Spleen (tissue), 11 donors: Measurements from ENCODE around the gene ATOH8. TPM values are rescaled to one million over a fixed set of nuclear protein-coding genes. Genes with fewer than 3 reads are reported as not detected.

Source experiments
- DNase-seq: peaks from one replicate; pipeline ENCODE4 v3.0.0-alpha.2; 2020
- H3K27ac ChIP-seq, 8 donors: fragments of 200-600 bp; sonication (generic) in 7 of 8; 1 replicate in 4 of 8; 2 replicates in 4 of 8; pipeline versions ENCODE4 v1.5.0 to v1.8.0; 2016 to 2021; ENCODE audit warnings: inconsistent platforms in 4 of 8, mild to moderate bottlenecking in 4 of 8, moderate library complexity in 1 of 8
- H3K27me3 ChIP-seq, 7 donors: fragments of 200-600 bp; sonication (generic) in 6 of 7; replicated peaks in 1 of 7; 1 replicate in 4 of 7; 2 replicates in 3 of 7; pipeline versions ENCODE4 v1.5.0 to v1.8.0; 2016 to 2021; ENCODE audit warnings: inconsistent platforms in 3 of 7, mild to moderate bottlenecking in 1 of 7
- H3K36me3 ChIP-seq, 6 donors: fragments of 200-600 bp; sonication (generic) in 5 of 6; 1 replicate in 4 of 6; 2 replicates in 2 of 6; pipeline versions ENCODE4 v1.5.0 to v1.8.0; 2016 to 2021; ENCODE audit warnings: inconsistent platforms in 2 of 6
- H3K4me1 ChIP-seq, 6 donors: fragments of 200-600 bp; sonication (generic) in 5 of 6; 1 replicate in 3 of 6; 2 replicates in 3 of 6; pipeline versions ENCODE4 v1.5.0 to v1.8.0; 2016 to 2021; ENCODE audit warnings: inconsistent platforms in 3 of 6
- H3K4me3 ChIP-seq, 8 donors: fragments of 200-600 bp; sonication (generic) in 7 of 8; 1 replicate in 4 of 8; 2 replicates in 4 of 8; pipeline versions ENCODE4 v1.5.0 to v1.8.0; 2016 to 2021; ENCODE audit warnings: inconsistent platforms in 4 of 8, mild to moderate bottlenecking in 4 of 8, moderate library complexity in 2 of 8
- H3K9me3 ChIP-seq, 8 donors: fragments of 200-600 bp; sonication (generic) in 7 of 8; 1 replicate in 4 of 8; 2 replicates in 4 of 8; pipeline versions ENCODE4 v1.5.0 to v1.8.0; 2016 to 2021; ENCODE audit warnings: inconsistent platforms in 4 of 8
- POLR2A ChIP-seq, 3 donors: fragments of 450-650 bp; IDR thresholded peaks; one replicate each; pipeline ENCODE4 v1.5.1; 2017; ENCODE audit warnings: antibody characterized with exemption in 3 of 3, mild to moderate bottlenecking in 1 of 3
- POLR2AphosphoS5 ChIP-seq, 3 donors: sonication (generic); formaldehyde crosslinking; IDR thresholded peaks; one replicate each; pipeline ENCODE4 v1.5.1; 2017; ENCODE audit warnings: antibody characterized with exemption in 3 of 3
- WGBS, 5 donors: extraction: QIAGEN DNeasy Blood & Tissue Kit in 3 of 5; methylation state at CpG; one replicate each; pipeline versions ENCODE4 v1.1.5 to v1.1.7; 2013 to 2018; 5-methylcytosine and 5-hydroxymethylcytosine counted together
- intact Hi-C: fragments of 100-400 bp; cut with DNase I; formaldehyde crosslinking; loops from one replicate; pipeline ENCODE4 v1.15.0; 2023; ENCODE audit warnings: low total_unique reads
- polyA plus RNA-seq, 3 donors: library from polyadenylated mRNA; stranded (reverse); fragments of 200-250 nt; gene quantifications; one replicate each; pipeline ENCODE4 v1.2.1, GENCODE V29; 2013
- total RNA-seq, 7 donors: library from RNA; depleted of rRNA in 3 of 7; stranded (reverse); fragments of >200 nt in 3 of 7; fragmentation: NEBNext Ultra II Directional in 4 of 7; extraction: Animal tissue kit (Norgen Biotek cat#: 25700) in 4 of 7; gene quantifications; one replicate each; pipeline versions ENCODE4 v1.1.0 to v1.2.1, GENCODE V29; 2016 to 2021
- TF ChIP-seq, protein P1 (sequence below), 11 experiments: fragments of 200-600 bp in 7 of 11; fragments of 450-650 bp in 4 of 11; sonication (generic) in 4 of 11; IDR thresholded peaks in 8 of 11; conservative IDR thresholded peaks in 3 of 11; 1 replicate in 7 of 11; 2 replicates in 4 of 11; pipeline versions ENCODE4 v1.4.0 to v1.8.0; 2016 to 2021; ENCODE audit warnings: antibody characterized with exemption in 11 of 11, inconsistent platforms in 4 of 11, mild to moderate bottlenecking in 1 of 11
- donor health status: healthy with polysubstance abuse.
- donor health status: DM: no; HTN: no; CAD: no; lungs with moderate emphysema.
- donor health status: DM: no; HTN: no; CAD: no.
- donor health status: Bipolar disorder and iron deficiency.
- donor health status: healthy.
- donor health status: DM: no; HTN: no; CAD: no.
- donor health status: DM: yes; HTN: yes; CAD: no.

Gene ATOH8
- total and polyA plus RNA-seq, 10 donors, result 6.4 to 53.0 (median 17.4) TPM

DNA sequence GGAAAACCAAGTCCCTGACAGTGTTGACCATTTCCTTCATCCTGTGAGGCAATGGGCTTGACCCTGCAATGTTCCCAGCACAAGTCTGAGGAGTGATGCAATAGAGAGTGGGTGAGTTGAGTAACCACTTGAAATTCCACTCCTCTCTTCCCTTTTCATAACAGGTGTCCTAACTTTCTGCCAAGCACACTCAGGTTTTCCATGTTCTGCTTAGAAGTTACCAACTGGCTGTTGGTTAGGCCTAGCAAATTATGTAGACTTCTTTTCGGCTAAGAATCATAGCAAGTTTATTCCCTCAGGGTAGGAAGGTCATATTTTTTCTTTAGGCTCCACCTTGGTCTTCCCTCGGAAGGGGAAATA, 48.1 kb upstream of the ATOH8 start:
- no peak for DNase-seq
- intact Hi-C loops, result loop anchor here (5.0 kb wide), 1 partner anchor 68 kb away; no protein-coding TSS in a partner anchor
- no peak for TF ChIP-seq POLR2A (IDR thresholded peaks at IDR 0.05)
- TF ChIP-seq POLR2AphosphoS5 (IDR thresholded peaks at IDR 0.05), result peak in 1 of 3 donors; percentile 89
- TF ChIP-seq, protein P1, sequence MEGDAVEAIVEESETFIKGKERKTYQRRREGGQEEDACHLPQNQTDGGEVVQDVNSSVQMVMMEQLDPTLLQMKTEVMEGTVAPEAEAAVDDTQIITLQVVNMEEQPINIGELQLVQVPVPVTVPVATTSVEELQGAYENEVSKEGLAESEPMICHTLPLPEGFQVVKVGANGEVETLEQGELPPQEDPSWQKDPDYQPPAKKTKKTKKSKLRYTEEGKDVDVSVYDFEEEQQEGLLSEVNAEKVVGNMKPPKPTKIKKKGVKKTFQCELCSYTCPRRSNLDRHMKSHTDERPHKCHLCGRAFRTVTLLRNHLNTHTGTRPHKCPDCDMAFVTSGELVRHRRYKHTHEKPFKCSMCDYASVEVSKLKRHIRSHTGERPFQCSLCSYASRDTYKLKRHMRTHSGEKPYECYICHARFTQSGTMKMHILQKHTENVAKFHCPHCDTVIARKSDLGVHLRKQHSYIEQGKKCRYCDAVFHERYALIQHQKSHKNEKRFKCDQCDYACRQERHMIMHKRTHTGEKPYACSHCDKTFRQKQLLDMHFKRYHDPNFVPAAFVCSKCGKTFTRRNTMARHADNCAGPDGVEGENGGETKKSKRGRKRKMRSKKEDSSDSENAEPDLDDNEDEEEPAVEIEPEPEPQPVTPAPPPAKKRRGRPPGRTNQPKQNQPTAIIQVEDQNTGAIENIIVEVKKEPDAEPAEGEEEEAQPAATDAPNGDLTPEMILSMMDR (IDR thresholded peaks at IDR 0.05 in 8 of 11, conservative IDR thresholded peaks at IDR 0.05 in 3 of 11), result no peak
- 60 to 83% (median 80%) methylated on average over 2 of the region's 2 CpGs for WGBS, 5 donors
- Histone ChIP-seq H3K36me3 (no peaks in the 10 kb centered on the region), H3K4me3 (peak overlapping the region in 1 of 8 donors; percentile 4), H3K9me3 (no peaks in the 10 kb centered on the region), H3K27ac (peak overlapping the region in 7 of 8 donors; percentile 59 to 91 (median 71)), H3K27me3 (peaks cover 0 to 14% (median 0%) of the 10 kb centered on the region in 7 donors), H3K4me1 (peaks cover 12 to 84% (median 63%) of the 10 kb centered on the region in 6 donors)

DNA sequence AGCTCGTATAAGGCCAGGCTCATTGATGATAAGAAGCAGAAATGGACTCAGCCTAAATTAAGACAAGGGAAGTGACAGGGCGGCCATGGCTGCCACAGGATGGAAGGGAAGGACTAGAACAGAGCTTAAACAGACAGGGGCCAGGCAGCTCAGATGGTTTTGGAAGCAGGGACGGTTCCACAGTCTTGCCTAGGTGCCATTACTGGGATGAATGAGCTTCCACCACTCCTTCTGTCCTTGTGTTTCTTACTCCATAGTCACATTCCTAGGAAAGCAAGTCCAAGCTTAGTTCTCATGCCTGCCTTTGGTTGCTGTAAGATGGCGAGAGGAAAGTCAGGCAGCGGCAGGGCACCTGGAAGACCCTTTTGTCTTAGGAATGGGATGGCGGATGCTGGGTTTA, 47.7 kb upstream of the ATOH8 start:
- Histone ChIP-seq H3K36me3 (no peaks in the 10 kb centered on the region), H3K27ac (peak overlapping the region in 7 of 8 donors; percentile 59 to 91 (median 71)), H3K27me3 (peaks cover 0 to 17% (median 0%) of the 10 kb centered on the region in 7 donors), H3K4me1 (peaks cover 12 to 88% (median 67%) of the 10 kb centered on the region in 6 donors), H3K9me3 (no peaks in the 10 kb centered on the region), H3K4me3 (peak overlapping the region in 1 of 8 donors; percentile 4)
- 65 to 81% (median 71%) methylated on average over 6 of the region's 6 CpGs for WGBS, 5 donors
- intact Hi-C loops, result loop anchor here (5.0 kb wide), 1 partner anchor 69 kb away; no protein-coding TSS in a partner anchor
- no peak for DNase-seq
- TF ChIP-seq, protein P1 (IDR thresholded peaks at IDR 0.05 in 8 of 11, conservative IDR thresholded peaks at IDR 0.05 in 3 of 11), result no peak
- TF ChIP-seq POLR2AphosphoS5 (IDR thresholded peaks at IDR 0.05) (no peak), POLR2A (IDR thresholded peaks at IDR 0.05) (no peak)

DNA sequence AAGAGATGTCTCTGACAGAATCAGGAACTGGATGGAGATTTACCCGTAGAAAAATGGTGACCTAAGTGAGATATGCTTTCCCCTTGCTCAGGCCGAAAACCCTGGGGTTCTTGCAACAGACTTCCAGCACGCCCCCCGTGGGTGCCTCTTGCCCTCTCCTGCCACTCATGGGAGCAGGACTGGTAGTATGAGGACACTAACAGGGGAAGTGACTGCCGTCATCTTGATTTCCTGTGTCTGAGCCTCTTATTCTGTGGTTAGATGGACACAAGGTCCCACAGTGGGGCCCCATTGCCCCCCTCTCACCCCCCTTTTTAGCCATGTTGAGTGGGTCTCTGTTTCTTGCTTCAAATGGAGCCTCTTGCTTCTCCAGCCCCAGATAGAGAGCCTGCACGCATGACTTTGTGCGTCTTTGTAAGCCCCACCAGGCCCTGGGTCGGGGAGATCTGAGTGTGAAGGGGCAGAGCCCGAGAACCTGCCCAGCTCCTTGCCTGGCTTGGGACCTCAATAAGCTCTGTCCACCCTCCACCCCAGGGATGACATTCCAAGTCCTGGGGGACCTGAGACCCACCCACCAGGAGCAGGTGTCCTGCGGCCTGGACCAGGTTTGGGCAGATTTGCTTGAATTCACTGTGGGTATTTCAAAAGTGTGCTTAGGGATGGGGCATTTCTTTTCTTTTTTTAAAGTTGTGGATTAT, 47.0 kb upstream of the ATOH8 start:
- Histone ChIP-seq H3K27me3 (peaks cover 0 to 23% (median 0%) of the 10 kb centered on the region in 7 donors), H3K4me1 (peaks cover 12 to 95% (median 73%) of the 10 kb centered on the region in 6 donors), H3K9me3 (no peaks in the 10 kb centered on the region), H3K27ac (peak overlapping the region in 7 of 8 donors; percentile 59 to 91 (median 71)), H3K36me3 (no peaks in the 10 kb centered on the region), H3K4me3 (peak overlapping the region in 1 of 8 donors; percentile 4)
- 45 to 74% (median 68%) methylated on average over 10 of the region's 10 CpGs for WGBS, 5 donors
- TF ChIP-seq POLR2A (IDR thresholded peaks at IDR 0.05) (no peak), POLR2AphosphoS5 (IDR thresholded peaks at IDR 0.05) (peak in 2 of 3 donors; percentile 26 to 51)
- intact Hi-C loops, result loop anchor here (5.0 kb wide), 1 partner anchor 69 kb away; no protein-coding TSS in a partner anchor
- no peak for DNase-seq

DNA sequence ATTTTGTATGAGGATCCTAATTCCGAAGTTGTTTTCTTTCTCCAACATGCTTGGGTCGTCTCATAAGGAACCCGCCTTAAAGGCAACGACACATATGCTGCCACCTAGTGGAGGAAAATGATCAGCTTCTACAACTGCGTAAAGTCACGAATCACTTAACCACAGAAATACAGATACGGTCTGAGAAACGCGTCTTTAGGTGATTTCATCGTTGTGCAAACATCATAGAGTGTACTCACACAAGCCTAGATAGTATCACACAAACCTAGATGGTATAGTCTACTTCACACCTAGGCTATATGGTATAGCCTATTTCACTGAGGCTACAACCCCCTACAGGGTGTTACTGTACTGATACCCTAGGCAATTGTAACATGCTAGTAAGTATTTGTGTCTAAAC, 46.5 kb upstream of the ATOH8 start:
- intact Hi-C loops, result loop anchor here (5.0 kb wide), 1 partner anchor 70 kb away; no protein-coding TSS in a partner anchor
- no peak for DNase-seq
- Histone ChIP-seq H3K9me3 (no peaks in the 10 kb centered on the region), H3K27ac (peak overlapping the region in 7 of 8 donors; percentile 59 to 91 (median 71)), H3K27me3 (peaks cover 0 to 24% (median 0%) of the 10 kb centered on the region in 7 donors), H3K4me3 (peak overlapping the region in 1 of 8 donors; percentile 4), H3K4me1 (peaks cover 12 to 98% (median 76%) of the 10 kb centered on the region in 6 donors), H3K36me3 (no peaks in the 10 kb centered on the region)
- WGBS, 5 donors, result 1 to 2% (median 2%) methylated on average over 10 of the region's 10 CpGs
- no peak for TF ChIP-seq POLR2A (IDR thresholded peaks at IDR 0.05)
- no peak for TF ChIP-seq POLR2AphosphoS5 (IDR thresholded peaks at IDR 0.05)
- TF ChIP-seq, protein P1 (IDR thresholded peaks at IDR 0.05 in 8 of 11, conservative IDR thresholded peaks at IDR 0.05 in 3 of 11), result peak; percentile 72 to 93 (median 86)
